Measurements from ENCODE around the gene RAB37.

The RAB37 gene

DNA sequence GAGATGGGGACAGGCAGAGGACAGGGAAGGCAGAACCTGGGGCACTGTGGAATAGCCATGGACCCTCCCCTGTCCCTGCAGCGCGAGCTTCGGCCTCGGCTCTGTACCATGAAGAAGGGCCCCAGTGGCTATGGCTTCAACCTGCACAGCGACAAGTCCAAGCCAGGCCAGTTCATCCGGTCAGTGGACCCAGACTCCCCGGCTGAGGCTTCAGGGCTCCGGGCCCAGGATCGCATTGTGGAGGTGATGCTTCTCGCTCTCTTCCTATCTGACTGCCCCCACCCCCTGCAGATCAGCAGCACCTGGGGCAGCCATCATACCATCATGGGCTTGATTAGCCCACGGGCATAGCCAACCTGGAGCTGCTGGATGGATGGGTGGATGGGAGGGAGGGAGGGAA lies 24.9 kb downstream of the RAB37 start:
- no peak for TF ChIP-seq Cebpa-rat (IDR thresholded peaks at IDR 0.05)
- H3K4me1 ChIP-seq: peaks cover 52 to 74% (median 70%) of the 10 kb centered on the region in 10 experiments

DNA sequence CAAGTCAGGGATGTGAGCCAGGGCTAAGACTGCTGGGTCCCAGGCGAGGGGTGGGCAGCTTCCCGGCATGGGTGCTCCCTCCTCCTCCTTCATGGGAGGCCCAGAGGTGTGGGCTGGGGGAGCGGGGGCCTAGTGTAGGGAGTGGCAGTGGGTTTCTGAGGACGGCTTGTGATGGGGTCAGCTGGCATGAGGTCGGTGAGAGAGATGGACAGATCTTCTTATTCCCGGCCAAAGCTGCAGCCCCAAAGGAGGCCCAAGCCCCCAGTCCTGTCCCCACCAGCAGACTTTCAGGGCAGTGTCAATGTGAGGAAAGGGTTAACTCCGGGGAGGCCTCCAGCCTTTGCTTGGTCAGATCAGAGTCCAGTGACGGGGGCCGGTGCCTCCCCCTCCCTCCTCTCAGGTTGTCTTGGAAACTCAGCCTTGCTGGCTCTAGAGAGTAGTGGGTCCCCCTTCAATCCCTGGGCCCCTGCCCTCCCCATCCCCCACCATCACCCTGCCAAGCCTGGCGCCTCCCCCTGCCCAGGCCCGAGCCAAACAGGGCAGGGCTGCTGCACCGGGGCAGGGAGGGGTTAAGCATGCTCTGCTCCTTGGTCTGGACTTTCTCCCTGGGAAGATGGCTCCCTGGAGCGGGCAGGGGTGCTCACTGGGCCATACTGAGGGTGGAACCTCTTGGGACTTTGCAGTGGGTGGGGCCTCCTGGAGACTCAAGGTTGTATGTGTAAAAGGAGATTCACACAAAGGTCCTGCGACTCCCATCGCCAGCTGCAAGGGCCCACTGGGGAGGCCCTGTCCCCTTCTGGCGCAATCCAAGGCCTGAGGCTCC lies 26.7 kb downstream of the RAB37 start:
- peak overlapping the region in 4 of 11 experiments; percentile 18 to 52 (median 28); a peak in 3 of 22 replicates for H3K27ac ChIP-seq
- H3K4me1 ChIP-seq: peaks cover 34 to 64% (median 53%) of the 10 kb centered on the region in 10 experiments
- peak overlapping the region in 10 of 11 experiments; percentile 8 to 68 (median 58); a peak in 17 of 22 replicates for H3K4me2 ChIP-seq
- no peak overlapping the region for H3K4me3 ChIP-seq
- H3K9ac ChIP-seq: peak overlapping the region in 3 of 11 experiments; percentile 31 to 43 (median 32); a peak in 4 of 22 replicates
- no peaks in the 10 kb centered on the region for H3K9me3 ChIP-seq (replicated peaks in 1 of 11)
- TF ChIP-seq Cebpa-rat (IDR thresholded peaks at IDR 0.05): no peak
- peaks cover 3 to 86% (median 58%) of the 10 kb centered on the region in 11 experiments for H3K36me3 ChIP-seq
- H3K27me3 ChIP-seq: no peaks in the 10 kb centered on the region
- H4K20me1 ChIP-seq: peaks cover 57 to 100% (median 95%) of the 10 kb centered on the region in 11 experiments

More for the DNA sequence above, 24.9 kb downstream of the RAB37 start:
- H3K4me2 ChIP-seq: peak overlapping the region in 9 of 11 experiments; percentile 88 to 100 (median 96); a peak in 14 of 22 replicates
- H3K9me3 ChIP-seq (replicated peaks in 1 of 11): no peaks in the 10 kb centered on the region
- no peak overlapping the region for H3K4me3 ChIP-seq
- peaks cover 69 to 100% (median 95%) of the 10 kb centered on the region in 11 experiments for H4K20me1 ChIP-seq
- no peaks in the 10 kb centered on the region for H3K27me3 ChIP-seq
- H3K27ac ChIP-seq: peak overlapping the region in 3 of 11 experiments; percentile 83 to 96 (median 88); a peak in 7 of 22 replicates
- peaks cover 0 to 68% (median 40%) of the 10 kb centered on the region in 11 experiments; a peak in 17 of 22 replicates for H3K36me3 ChIP-seq
- H3K9ac ChIP-seq: peak overlapping the region in 2 of 11 experiments; percentile 82 to 84; a peak in 1 of 22 replicates

DNA sequence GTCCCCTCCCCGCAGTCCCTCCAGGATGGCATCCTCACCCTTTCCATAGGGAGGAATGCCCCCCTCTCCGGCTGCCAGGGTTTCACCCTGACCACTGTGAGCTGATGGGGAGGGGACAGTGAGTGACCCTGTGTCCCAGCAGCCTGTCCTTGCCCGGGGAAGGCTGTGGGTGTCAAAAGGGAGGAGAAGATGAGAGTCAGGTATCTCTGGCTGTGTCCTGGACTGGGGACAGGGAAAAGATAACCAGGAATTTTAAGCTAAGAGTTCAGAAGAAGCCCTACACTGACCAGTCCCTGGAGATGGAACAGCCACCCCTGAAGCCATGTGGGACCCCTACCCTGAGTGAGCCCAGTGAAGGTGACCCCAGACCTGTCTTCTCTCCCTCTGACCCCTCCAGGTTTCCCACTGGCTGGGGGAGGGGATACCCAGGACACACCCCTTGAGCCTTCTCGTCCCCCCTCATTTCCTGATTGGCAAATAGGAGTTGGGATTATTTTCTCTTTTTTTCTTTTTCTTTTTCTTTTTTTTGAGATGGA lies 27.8 kb downstream of the RAB37 start:
- Histone ChIP-seq H3K4me1 (peaks cover 23 to 53% (median 42%) of the 10 kb centered on the region in 10 experiments), H3K27ac (peak overlapping the region in 2 of 11 experiments; percentile 20 to 52; a peak in 3 of 22 replicates), H3K9ac (peak overlapping the region in 2 of 11 experiments; percentile 23 to 32; a peak in 1 of 22 replicates), H3K9me3 (replicated peaks in 1 of 11) (no peaks in the 10 kb centered on the region), H3K36me3 (peaks cover 13 to 96% (median 68%) of the 10 kb centered on the region in 11 experiments), H3K27me3 (no peaks in the 10 kb centered on the region), H4K20me1 (peaks cover 52 to 100% (median 95%) of the 10 kb centered on the region in 11 experiments), H3K4me2 (peak overlapping the region in 5 of 11 experiments; percentile 56 to 68 (median 60); a peak in 5 of 22 replicates), H3K4me3 (no peak overlapping the region)
- no peak for TF ChIP-seq Cebpa-rat (IDR thresholded peaks at IDR 0.05)

DNA sequence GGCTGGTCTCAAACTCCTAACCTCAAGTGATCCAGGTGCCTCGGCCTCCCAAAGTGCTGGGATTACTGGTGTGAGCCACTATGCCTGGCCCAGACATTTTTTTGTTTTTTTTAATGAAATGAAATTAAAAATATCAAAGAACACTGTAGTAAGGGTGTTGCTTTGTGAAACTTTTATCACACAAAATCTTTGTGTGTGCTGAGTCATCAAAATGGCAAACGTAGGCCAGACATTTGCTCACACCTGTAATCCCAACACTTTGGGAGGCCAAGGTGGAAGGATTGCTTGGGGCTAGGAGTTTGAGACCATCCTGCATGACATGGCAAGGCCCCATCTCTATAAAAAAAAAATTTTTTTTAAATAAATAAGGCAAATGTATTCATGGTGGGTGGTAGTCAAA lies 29.4 kb downstream of the RAB37 start:
- TF ChIP-seq Cebpa-rat (IDR thresholded peaks at IDR 0.05): no peak
- Histone ChIP-seq H3K27me3 (no peaks in the 10 kb centered on the region), H3K4me2 (no peak overlapping the region), H3K9ac (no peak overlapping the region), H3K4me1 (peaks cover 9 to 37% (median 30%) of the 10 kb centered on the region in 10 experiments; a peak in 19 of 20 replicates), H4K20me1 (peaks cover 52 to 100% (median 95%) of the 10 kb centered on the region in 11 experiments; a peak in 21 of 22 replicates), H3K27ac (peak overlapping the region in 1 of 11 experiments; percentile 27; a peak in 1 of 22 replicates), H3K4me3 (no peak overlapping the region), H3K9me3 (replicated peaks in 1 of 11) (no peaks in the 10 kb centered on the region), H3K36me3 (peaks cover 29 to 100% (median 84%) of the 10 kb centered on the region in 11 experiments)

DNA sequence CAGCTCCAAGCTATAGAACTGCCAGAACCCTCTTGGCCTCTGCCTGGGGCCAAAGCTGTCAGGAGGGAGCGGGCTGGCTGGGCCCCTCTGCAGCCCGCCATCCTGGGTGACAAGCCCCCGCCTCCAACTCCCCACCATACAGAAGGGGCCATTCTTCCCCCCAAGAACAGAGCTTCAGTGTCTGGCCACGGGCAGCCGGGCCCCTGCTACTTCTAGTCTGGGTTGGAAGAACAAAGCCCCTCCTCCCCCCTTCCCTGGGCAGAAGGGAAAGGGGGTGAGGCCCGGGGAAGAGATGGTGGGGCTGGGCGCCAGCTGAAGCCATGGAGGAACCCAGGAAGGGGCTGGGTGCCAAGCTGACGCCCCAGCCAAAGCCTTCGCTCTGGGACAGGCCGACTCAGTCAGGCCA lies 30.1 kb downstream of the RAB37 start:
- H3K36me3 ChIP-seq: peaks cover 36 to 100% (median 90%) of the 10 kb centered on the region in 11 experiments

DNA sequence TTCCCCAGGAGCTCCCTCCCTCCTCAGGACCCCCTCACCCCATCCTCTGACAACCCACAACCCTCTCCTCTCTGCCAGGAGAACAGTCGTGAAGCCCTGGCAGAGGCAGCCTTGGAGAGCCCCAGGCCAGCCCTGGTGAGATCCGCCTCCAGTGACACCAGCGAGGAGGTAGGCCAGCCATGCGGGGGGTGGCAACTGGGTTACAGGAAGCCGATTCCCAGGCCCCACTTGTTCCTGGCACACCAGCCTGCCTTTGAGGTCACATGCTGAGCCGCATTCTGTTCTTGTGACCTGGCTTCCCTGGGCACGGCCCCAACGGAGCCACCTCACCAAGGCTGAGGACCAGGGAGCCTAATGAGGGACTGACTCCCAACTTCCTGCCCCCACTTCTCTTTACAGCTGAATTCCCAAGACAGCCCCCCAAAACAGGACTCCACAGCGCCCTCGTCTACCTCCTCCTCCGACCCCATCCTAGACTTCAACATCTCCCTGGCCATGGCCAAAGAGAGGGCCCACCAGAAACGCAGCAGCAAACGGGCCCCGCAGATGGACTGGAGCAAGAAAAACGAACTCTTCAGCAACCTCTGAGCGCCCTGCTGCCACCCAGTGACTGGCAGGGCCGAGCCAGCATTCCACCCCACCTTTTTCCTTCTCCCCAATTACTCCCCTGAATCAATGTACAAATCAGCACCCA lies 31.2 kb downstream of the RAB37 start:
- Histone ChIP-seq H3K27ac (peak overlapping the region in 5 of 11 experiments; percentile 6 to 44 (median 28); a peak in 6 of 22 replicates), H3K27me3 (no peaks in the 10 kb centered on the region), H3K4me2 (no peak overlapping the region), H3K9ac (peak overlapping the region in 4 of 11 experiments; percentile 4 to 42 (median 32); a peak in 4 of 22 replicates), H3K4me3 (no peak overlapping the region), H3K4me1 (peaks cover 2 to 26% (median 18%) of the 10 kb centered on the region in 10 experiments; a peak in 19 of 20 replicates), H4K20me1 (peaks cover 59 to 100% (median 92%) of the 10 kb centered on the region in 11 experiments; a peak in 21 of 22 replicates), H3K9me3 (replicated peaks in 1 of 11) (no peaks in the 10 kb centered on the region), H3K36me3 (peaks cover 47 to 100% (median 98%) of the 10 kb centered on the region in 11 experiments)
- TF ChIP-seq Cebpa-rat (IDR thresholded peaks at IDR 0.05): no peak

More for the DNA sequence above, 30.1 kb downstream of the RAB37 start:
- Histone ChIP-seq H3K4me1 (peaks cover 9 to 31% (median 24%) of the 10 kb centered on the region in 10 experiments; a peak in 19 of 20 replicates), H4K20me1 (peaks cover 50 to 100% (median 95%) of the 10 kb centered on the region in 11 experiments; a peak in 21 of 22 replicates), H3K4me2 (no peak overlapping the region), H3K4me3 (no peak overlapping the region), H3K9me3 (replicated peaks in 1 of 11) (no peaks in the 10 kb centered on the region), H3K27ac (peak overlapping the region in 4 of 11 experiments; percentile 1 to 44 (median 28); a peak in 3 of 22 replicates), H3K9ac (peak overlapping the region in 3 of 11 experiments; percentile 4 to 42 (median 32); a peak in 4 of 22 replicates), H3K27me3 (no peaks in the 10 kb centered on the region)
- no peak for TF ChIP-seq Cebpa-rat (IDR thresholded peaks at IDR 0.05)

DNA sequence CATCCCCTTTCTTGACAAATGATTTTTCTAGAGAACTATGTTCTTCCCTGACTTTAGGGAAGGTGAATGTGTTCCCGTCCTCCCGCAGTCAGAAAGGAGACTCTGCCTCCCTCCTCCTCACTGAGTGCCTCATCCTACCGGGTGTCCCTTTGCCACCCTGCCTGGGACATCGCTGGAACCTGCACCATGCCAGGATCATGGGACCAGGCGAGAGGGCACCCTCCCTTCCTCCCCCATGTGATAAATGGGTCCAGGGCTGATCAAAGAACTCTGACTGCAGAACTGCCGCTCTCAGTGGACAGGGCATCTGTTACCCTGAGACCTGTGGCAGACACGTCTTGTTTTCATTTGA lies 31.7 kb downstream of the RAB37 start:
- peak overlapping the region in 2 of 11 experiments; percentile 6 to 44; a peak in 2 of 22 replicates for H3K27ac ChIP-seq

DNA sequence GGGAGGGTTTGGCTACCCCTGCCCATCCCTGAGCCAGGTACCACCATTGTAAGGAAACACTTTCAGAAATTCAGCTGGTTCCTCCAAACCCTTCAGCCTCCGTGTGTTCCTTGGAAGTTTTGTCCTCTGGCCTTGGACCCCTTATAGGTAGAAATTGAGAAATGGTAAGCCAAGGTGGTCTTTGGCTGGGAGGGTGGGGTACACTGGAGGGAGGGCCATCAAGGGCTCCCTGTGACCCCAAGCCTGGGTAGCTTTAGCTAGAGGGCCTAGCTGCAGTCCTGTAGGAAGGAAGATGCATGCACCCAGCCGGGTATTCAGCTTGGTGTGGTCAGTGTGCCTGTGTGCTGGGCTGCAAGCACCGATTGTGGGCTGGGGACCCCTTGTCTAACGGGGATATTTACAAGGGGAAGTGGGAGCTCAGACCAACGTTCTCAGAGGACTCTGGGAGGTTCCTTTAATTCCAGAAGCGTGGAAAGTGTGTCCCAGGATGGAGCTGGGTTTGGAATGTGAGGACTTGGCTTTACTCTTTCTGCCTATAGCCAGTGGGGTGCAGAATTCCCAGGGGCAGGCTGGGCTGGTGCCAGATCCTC lies 32.3 kb downstream of the RAB37 start:
- Histone ChIP-seq H3K4me1 (peaks cover 3 to 26% (median 14%) of the 10 kb centered on the region in 10 experiments), H3K27me3 (no peaks in the 10 kb centered on the region), H4K20me1 (peaks cover 56 to 100% (median 90%) of the 10 kb centered on the region in 11 experiments; a peak in 20 of 22 replicates), H3K27ac (no peak overlapping the region; a peak in 1 of 22 replicates), H3K9ac (no peak overlapping the region), H3K4me2 (no peak overlapping the region), H3K4me3 (no peak overlapping the region), H3K36me3 (peaks cover 54 to 100% (median 94%) of the 10 kb centered on the region in 11 experiments), H3K9me3 (replicated peaks in 1 of 11) (no peaks in the 10 kb centered on the region)
- no peak for TF ChIP-seq Cebpa-rat (IDR thresholded peaks at IDR 0.05)

More for the DNA sequence above, 31.7 kb downstream of the RAB37 start:
- H3K36me3 ChIP-seq: peaks cover 52 to 100% (median 98%) of the 10 kb centered on the region in 11 experiments
- no peaks in the 10 kb centered on the region for H3K27me3 ChIP-seq
- H3K9me3 ChIP-seq (replicated peaks in 1 of 11): no peaks in the 10 kb centered on the region
- peaks cover under 1 to 25% (median 15%) of the 10 kb centered on the region in 10 experiments; a peak in 18 of 20 replicates for H3K4me1 ChIP-seq
- H4K20me1 ChIP-seq: peaks cover 62 to 100% (median 90%) of the 10 kb centered on the region in 11 experiments; a peak in 21 of 22 replicates
- H3K4me3 ChIP-seq: no peak overlapping the region
- H3K9ac ChIP-seq: peak overlapping the region in 3 of 11 experiments; percentile 24 to 33 (median 31); a peak in 2 of 22 replicates
- no peak overlapping the region for H3K4me2 ChIP-seq
- no peak for TF ChIP-seq Cebpa-rat (IDR thresholded peaks at IDR 0.05)
